Stimulated activated memory B cell treated with anti-CD40 and anti-IgM and Interleukin-4, amounts not matched to agents 10 μg/mL and 1 μg/mL and 100 μg/mL, for 72 hours (primary cell): ENCODE results near the gene SNAP91.
"Not testable (repeated sequence)": the region's sequence is repeated elsewhere in the genome, so short reads cannot be mapped to it uniquely, and the experiment has no call there.

ENCODE experiments used
- ATAC-seq: fragments of 150-1000 bp; cut with Tn5 transposase; 2 replicates; pipeline ENCODE4 v1.10.0; 2021
- H3K27ac Mint-ChIP-seq: one replicate; pipeline ENCODE4 v1.8.0; 2022; ENCODE audit warnings: mild to moderate bottlenecking, mixed read lengths
- H3K27me3 Mint-ChIP-seq: one replicate; pipeline ENCODE4 v1.8.0; 2022; ENCODE audit warnings: mixed read lengths
- H3K36me3 Mint-ChIP-seq: one replicate; pipeline ENCODE4 v1.8.0; 2022; ENCODE audit warnings: mixed read lengths
- H3K4me1 Mint-ChIP-seq: one replicate; pipeline ENCODE4 v1.8.0; 2022; ENCODE audit warnings: mixed read lengths
- H3K4me3 Mint-ChIP-seq: one replicate; pipeline ENCODE4 v1.8.0; 2022; ENCODE audit warnings: mild to moderate bottlenecking, moderate library complexity, mixed read lengths
- H3K9me3 Mint-ChIP-seq: one replicate; pipeline ENCODE4 v1.8.0; 2022; ENCODE audit warnings: mixed read lengths

The SNAP91 gene

DNA sequence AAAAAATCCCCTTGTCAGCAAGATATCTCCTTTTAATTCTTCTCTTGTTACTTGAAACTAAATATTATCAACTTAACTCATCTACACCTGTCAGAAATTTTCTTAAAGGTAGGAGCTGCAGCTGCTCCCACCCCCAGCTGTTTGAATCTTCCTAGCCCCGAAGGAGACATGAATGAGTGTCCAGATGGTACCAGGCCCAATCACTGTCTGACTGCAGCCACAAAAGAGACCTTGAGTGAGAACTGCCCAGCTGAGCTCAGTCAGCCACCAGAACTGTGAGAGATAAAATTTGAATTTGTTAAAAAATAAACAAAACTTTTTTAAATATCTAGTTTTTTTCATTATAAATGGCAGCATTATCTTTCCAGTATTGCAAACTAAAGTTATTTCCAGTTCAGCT is 111.8 kb downstream of the SNAP91 start:
- ATAC-seq = no peak
- Mint-ChIP-seq H3K9me3 (no peaks in the 10 kb centered on the region), H3K27me3 (peaks cover 4% of the 10 kb centered on the region), H3K4me3 (no peak overlapping the region), H3K27ac (no peak overlapping the region), H3K36me3 (no peaks in the 10 kb centered on the region), H3K4me1 (peaks cover 8% of the 10 kb centered on the region)

GRCh38 chr6:83594941-83595340 is 114.0 kb downstream of the SNAP91 start:
- H3K27ac Mint-ChIP-seq = no peak overlapping the region
- no peaks in the 10 kb centered on the region for H3K36me3 Mint-ChIP-seq
- no peak for ATAC-seq
- H3K4me3 Mint-ChIP-seq = no peak overlapping the region
- peaks cover 8% of the 10 kb centered on the region for H3K27me3 Mint-ChIP-seq
- H3K9me3 Mint-ChIP-seq = no peaks in the 10 kb centered on the region
- peaks cover 8% of the 10 kb centered on the region for H3K4me1 Mint-ChIP-seq

GRCh38 chr6:83593395-83593785 is 115.5 kb downstream of the SNAP91 start:
- Mint-ChIP-seq H3K27ac (no peak overlapping the region), H3K9me3 (no peaks in the 10 kb centered on the region), H3K4me1 (peaks cover 8% of the 10 kb centered on the region), H3K36me3 (no peaks in the 10 kb centered on the region), H3K4me3 (no peak overlapping the region), H3K27me3 (peaks cover 16% of the 10 kb centered on the region)
- no peak for ATAC-seq

- no peak for ATAC-seq
- H3K27ac Mint-ChIP-seq = no peak overlapping the region
- peak overlapping the region; percentile 10 for H3K4me3 Mint-ChIP-seq
- peaks cover 17% of the 10 kb centered on the region for H3K27me3 Mint-ChIP-seq
- H3K9me3 Mint-ChIP-seq = no peaks in the 10 kb centered on the region
- peaks cover 8% of the 10 kb centered on the region for H3K4me1 Mint-ChIP-seq
- H3K36me3 Mint-ChIP-seq = no peaks in the 10 kb centered on the region
Measured at GRCh38 chr6:83592770-83593394, 116.0 kb downstream of the SNAP91 start.

GRCh38 chr6:83590416-83590815 is 118.5 kb downstream of the SNAP91 start:
- no peak overlapping the region for H3K4me3 Mint-ChIP-seq
- no peak overlapping the region for H3K27ac Mint-ChIP-seq
- peaks cover 8% of the 10 kb centered on the region for H3K4me1 Mint-ChIP-seq
- ATAC-seq = no peak
- H3K27me3 Mint-ChIP-seq = peaks cover 17% of the 10 kb centered on the region
- H3K9me3 Mint-ChIP-seq = no peaks in the 10 kb centered on the region
- no peaks in the 10 kb centered on the region for H3K36me3 Mint-ChIP-seq

DNA sequence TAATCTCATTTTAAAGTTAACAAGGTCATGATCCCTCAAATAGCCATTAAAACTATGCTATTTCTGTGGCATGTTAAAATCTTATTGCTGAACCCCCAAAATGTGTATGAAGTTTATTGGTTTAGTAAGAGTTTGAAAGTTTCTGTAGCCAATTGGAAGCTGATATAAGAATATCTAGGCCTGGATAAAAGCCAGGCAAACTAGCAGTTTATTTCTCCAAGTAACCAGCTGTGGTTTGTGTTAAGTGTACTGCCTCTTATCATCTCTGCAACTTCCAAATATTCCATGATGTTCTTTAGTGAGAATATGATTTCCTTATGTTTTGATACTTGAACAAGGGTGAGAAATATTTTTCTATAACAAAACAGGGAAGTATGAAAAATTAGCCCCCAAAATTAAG is 119.8 kb downstream of the SNAP91 start:
- H3K27me3 Mint-ChIP-seq = peaks cover 17% of the 10 kb centered on the region
- no peak overlapping the region for H3K4me3 Mint-ChIP-seq
- no peaks in the 10 kb centered on the region for H3K9me3 Mint-ChIP-seq
- no peaks in the 10 kb centered on the region for H3K36me3 Mint-ChIP-seq
- no peak overlapping the region for H3K27ac Mint-ChIP-seq
- ATAC-seq = no peak
- peaks cover 8% of the 10 kb centered on the region for H3K4me1 Mint-ChIP-seq

- peaks cover 18% of the 10 kb centered on the region for H3K27me3 Mint-ChIP-seq
- no peak for ATAC-seq
- no peaks in the 10 kb centered on the region for H3K9me3 Mint-ChIP-seq
- H3K27ac Mint-ChIP-seq = no peak overlapping the region
- H3K36me3 Mint-ChIP-seq = no peaks in the 10 kb centered on the region
- H3K4me3 Mint-ChIP-seq = no peak overlapping the region
- no peaks in the 10 kb centered on the region for H3K4me1 Mint-ChIP-seq
Measured at GRCh38 chr6:83578057-83578456, 130.8 kb downstream of the SNAP91 start.

DNA sequence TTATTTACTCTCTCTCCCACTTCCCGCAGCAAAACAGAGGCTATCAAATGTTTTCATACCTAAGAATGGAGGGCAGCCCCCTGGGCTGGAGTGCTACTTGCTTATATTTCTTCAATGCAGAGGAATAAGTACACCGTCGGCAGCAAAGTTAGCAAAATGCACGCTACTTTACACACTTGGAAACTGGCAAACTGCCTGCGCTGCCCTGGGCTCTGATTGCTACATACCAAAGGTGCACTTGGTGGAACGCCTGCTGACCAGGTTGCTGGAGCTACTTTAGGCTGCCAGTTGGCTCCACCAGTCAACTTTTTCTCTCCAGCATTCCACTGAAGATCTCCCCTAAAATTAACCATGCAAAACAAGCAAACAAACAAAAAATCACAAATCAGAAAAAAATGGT is 134.1 kb downstream of the SNAP91 start:
- Mint-ChIP-seq H3K27me3 (peaks cover 10% of the 10 kb centered on the region), H3K27ac (no peak overlapping the region), H3K4me1 (no peaks in the 10 kb centered on the region), H3K4me3 (no peak overlapping the region), H3K36me3 (no peaks in the 10 kb centered on the region), H3K9me3 (peaks cover 2% of the 10 kb centered on the region)
- ATAC-seq = no peak

- not testable (repeated sequence) for H3K4me3 Mint-ChIP-seq, H3K9me3 Mint-ChIP-seq, H3K27ac Mint-ChIP-seq, H3K4me1 Mint-ChIP-seq, H3K36me3 Mint-ChIP-seq, ATAC-seq, H3K27me3 Mint-ChIP-seq
Measured at GRCh38 chr6:83571663-83572185, 137.2 kb downstream of the SNAP91 start.

DNA sequence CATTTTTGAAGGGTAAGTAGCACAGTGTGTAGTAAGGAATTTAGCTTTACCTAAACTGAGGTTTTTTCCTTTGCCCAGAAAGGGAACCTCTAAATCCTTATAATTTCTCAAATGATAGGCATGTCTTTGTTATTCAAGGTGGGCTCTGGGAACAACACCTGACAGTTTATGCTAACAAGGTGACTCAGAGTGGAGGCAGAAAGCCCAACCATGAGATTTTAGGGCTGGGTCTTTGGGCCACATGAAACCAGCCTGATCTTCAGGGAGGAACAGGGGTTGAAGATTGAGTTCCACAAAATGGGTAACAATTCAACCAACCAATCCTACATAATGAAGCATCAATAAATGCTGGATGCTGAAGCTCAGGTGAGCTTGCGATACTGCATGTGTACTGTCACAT is 149.9 kb downstream of the SNAP91 start:
- Mint-ChIP-seq H3K27ac (no peak overlapping the region), H3K4me3 (no peak overlapping the region), H3K9me3 (peaks cover 5% of the 10 kb centered on the region), H3K36me3 (no peaks in the 10 kb centered on the region), H3K27me3 (no peaks in the 10 kb centered on the region), H3K4me1 (no peaks in the 10 kb centered on the region)
- ATAC-seq = no peak

GRCh38 chr6:83556871-83557270 is 152.0 kb downstream of the SNAP91 start:
- Mint-ChIP-seq H3K36me3 (no peaks in the 10 kb centered on the region), H3K27me3 (no peaks in the 10 kb centered on the region), H3K4me1 (no peaks in the 10 kb centered on the region), H3K9me3 (no peaks in the 10 kb centered on the region), H3K4me3 (no peak overlapping the region), H3K27ac (no peak overlapping the region)
- no peak for ATAC-seq

DNA sequence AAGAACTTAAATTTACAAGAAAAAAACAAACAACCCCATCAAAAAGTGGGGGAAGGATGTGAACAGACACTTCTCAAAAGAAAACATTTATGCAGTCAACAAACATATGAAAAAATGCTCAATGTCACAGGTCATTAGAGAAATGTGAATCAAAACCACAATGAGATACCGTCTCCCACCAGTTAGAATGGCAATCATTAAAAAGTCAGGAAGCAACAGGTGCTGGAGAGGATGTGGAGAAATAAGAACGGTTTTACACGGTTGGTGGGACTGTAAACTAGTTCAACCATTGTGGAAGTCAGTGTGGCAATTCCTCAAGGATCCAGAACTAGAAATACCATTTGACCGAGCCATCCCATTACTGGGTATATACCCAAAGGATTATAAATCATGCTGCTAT is 157.2 kb downstream of the SNAP91 start:
- H3K27ac Mint-ChIP-seq, ATAC-seq, H3K9me3 Mint-ChIP-seq, H3K4me1 Mint-ChIP-seq, H3K4me3 Mint-ChIP-seq, H3K36me3 Mint-ChIP-seq: not testable (repeated sequence)
- peaks cover 21% of the 10 kb centered on the region for H3K27me3 Mint-ChIP-seq

DNA sequence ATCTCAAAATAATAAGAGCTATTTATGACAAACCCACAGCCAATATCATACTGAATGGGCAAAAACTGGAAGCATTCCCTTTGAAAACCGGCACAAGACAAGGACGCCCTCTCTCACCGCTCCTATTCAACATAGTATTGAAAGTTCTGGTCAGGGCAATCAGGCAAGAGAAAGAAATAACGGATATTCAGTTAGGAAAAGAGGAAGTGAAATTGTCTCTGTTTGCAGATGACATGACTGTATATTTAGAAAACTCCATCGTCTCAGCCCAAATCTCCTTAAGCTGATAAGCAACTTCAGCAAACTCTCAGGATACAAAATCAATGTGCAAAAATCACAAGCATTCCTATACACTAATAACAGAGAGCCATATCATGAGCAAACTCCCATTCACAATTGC is 158.4 kb downstream of the SNAP91 start:
- not testable (repeated sequence) for H3K27ac Mint-ChIP-seq, H3K36me3 Mint-ChIP-seq, H3K4me3 Mint-ChIP-seq, ATAC-seq, H3K9me3 Mint-ChIP-seq, H3K4me1 Mint-ChIP-seq
- peaks cover 22% of the 10 kb centered on the region for H3K27me3 Mint-ChIP-seq

GRCh38 chr6:83546636-83547035 is 162.3 kb downstream of the SNAP91 start:
- H3K9me3 Mint-ChIP-seq = peaks cover 11% of the 10 kb centered on the region
- peaks cover 33% of the 10 kb centered on the region for H3K27me3 Mint-ChIP-seq
- no peak overlapping the region for H3K27ac Mint-ChIP-seq
- H3K36me3 Mint-ChIP-seq = no peaks in the 10 kb centered on the region
- H3K4me1 Mint-ChIP-seq = no peaks in the 10 kb centered on the region
- H3K4me3 Mint-ChIP-seq = no peak overlapping the region
- no peak for ATAC-seq

DNA sequence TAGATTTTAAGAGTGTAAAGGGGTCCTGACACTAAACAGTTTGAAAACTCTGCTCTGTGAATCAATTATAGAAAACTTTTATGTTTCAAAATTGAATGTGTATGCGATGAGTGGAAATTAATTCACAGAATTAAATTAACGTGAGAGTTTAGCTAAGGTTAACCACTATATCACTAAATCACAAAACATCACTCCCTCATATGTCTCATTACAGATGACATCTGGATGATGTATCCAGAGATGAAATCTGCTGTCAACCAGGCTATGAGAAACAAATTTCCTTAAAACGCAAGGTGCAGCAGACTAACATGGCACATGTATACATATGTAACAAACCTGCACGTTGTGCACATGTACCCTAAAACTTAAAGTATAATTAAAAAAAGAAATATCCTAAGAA is 169.2 kb downstream of the SNAP91 start:
- Mint-ChIP-seq H3K36me3 (no peaks in the 10 kb centered on the region), H3K4me3 (no peak overlapping the region), H3K9me3 (peaks cover 3% of the 10 kb centered on the region), H3K27me3 (peaks cover 10% of the 10 kb centered on the region), H3K27ac (no peak overlapping the region), H3K4me1 (no peaks in the 10 kb centered on the region)
- ATAC-seq = no peak

DNA sequence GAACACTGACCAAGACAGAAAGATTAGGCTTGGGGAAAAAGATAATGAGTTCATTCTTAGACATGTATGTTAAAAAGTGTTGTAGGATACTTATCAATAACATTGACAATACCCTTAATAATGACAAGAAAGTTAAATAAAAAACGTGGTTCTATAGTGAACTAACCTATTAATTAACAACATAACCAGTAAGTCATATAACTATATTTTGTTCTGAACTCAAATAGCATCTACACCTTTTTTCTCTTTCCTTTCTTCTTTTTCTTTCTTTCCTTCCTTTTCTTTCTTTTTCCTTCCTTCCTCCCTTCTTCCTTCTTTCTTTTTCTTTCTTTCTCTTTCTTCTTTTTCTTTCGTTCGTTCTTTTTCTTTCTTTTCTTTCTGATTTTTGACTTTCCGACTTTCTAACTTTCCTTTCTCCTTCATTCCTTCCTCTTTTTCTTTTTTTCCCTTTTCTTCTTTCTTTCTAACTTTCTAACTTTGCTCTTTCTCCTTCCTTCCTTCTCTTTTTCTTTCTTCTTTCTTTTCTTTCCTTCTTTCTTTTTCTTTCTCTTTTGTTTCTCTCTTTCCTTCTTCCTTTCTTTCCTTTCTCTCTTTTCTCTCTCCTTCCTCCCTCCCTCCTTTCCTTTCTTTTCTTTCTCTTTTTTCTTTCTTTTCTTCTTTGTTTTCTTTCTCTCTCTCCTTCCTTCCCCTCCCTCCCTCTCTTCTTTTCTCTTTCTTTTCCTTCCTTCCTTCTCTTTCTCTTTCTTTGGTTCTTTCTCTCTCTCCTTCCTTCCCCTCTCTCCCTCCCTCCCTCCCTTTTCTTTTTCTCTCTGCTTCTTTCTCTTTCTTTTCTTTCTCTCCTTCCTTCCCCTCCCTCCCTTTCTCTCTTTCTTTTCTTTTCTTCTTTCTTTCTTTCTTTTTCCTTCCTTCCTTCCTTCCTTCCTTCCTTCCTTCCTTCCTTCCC is 172.0 kb downstream of the SNAP91 start:
- no peaks in the 10 kb centered on the region for H3K36me3 Mint-ChIP-seq
- no peak for ATAC-seq
- H3K27ac Mint-ChIP-seq = no peak overlapping the region
- H3K27me3 Mint-ChIP-seq = no peaks in the 10 kb centered on the region
- no peak overlapping the region for H3K4me3 Mint-ChIP-seq
- H3K4me1 Mint-ChIP-seq = no peaks in the 10 kb centered on the region
- no peaks in the 10 kb centered on the region for H3K9me3 Mint-ChIP-seq
